Gastrocnemius medialis (tissue), 4 donors: ENCODE measurements around the gene ZMAT5. TPM values are rescaled to one million over a fixed set of nuclear protein-coding genes. Genes with fewer than 3 reads are reported as not detected.

Experiments
- ATAC-seq, 2 donors: fragments of 150-250 bp; one replicate each; pipeline ENCODE4 v1.9.1; 2016
- DNase-seq, 2 donors: peaks; one replicate each; pipeline ENCODE4 v3.0.0-alpha.2; 2019
- H3K27ac ChIP-seq, 4 donors: fragments of 200-600 bp; sonication (generic); 1 replicate in 1 of 4; 2 replicates in 3 of 4; pipeline ENCODE4 v1.5.1; 2016 to 2018; ENCODE audit warnings: mild to moderate bottlenecking in 2 of 4, moderate library complexity in 1 of 4
- H3K27me3 ChIP-seq, 3 donors: fragments of 200-600 bp; sonication (generic) in 2 of 3; 1 replicate in 1 of 3; 2 replicates in 2 of 3; pipeline versions ENCODE4 v1.5.1 to v1.6.0; 2016 to 2019; ENCODE audit warnings: mild to moderate bottlenecking in 1 of 3, moderate library complexity in 1 of 3
- H3K36me3 ChIP-seq, 2 donors: fragments of 200-600 bp; sonication (generic) in 1 of 2; one replicate each; pipeline ENCODE4 v1.5.1; 2017 to 2018
- H3K4me1 ChIP-seq, 2 donors: fragments of 200-600 bp; sonication (generic) in 1 of 2; one replicate each; pipeline ENCODE4 v1.5.1; 2016 to 2017; ENCODE audit warnings: mild to moderate bottlenecking in 2 of 2
- H3K4me3 ChIP-seq, 4 donors: fragments of 200-600 bp; sonication (generic) in 3 of 4; 1 replicate in 1 of 4; 2 replicates in 3 of 4; pipeline ENCODE4 v1.5.1; 2016 to 2019; ENCODE audit warnings: mild to moderate bottlenecking in 2 of 4
- H3K9me3 ChIP-seq, 3 donors: fragments of 200-600 bp; sonication (generic) in 2 of 3; 1 replicate in 1 of 3; 2 replicates in 2 of 3; pipeline ENCODE4 v1.5.1; 2016 to 2019
- CTCF ChIP-seq, 5 experiments: fragments of 450-650 bp in 3 of 5; fragments of 200-600 bp in 2 of 5; sonication (generic) in 2 of 5; IDR thresholded peaks in 4 of 5; conservative IDR thresholded peaks in 1 of 5; 1 replicate in 4 of 5; 2 replicates in 1 of 5; pipeline ENCODE4 v1.5.1; 2016 to 2019; ENCODE audit warnings: antibody characterized with exemption in 5 of 5, mild to moderate bottlenecking in 3 of 5, moderate library complexity in 3 of 5
- POLR2A ChIP-seq, 2 donors: fragments of 450-650 bp; IDR thresholded peaks; one replicate each; pipeline ENCODE4 v1.6.1; 2017; ENCODE audit warnings: antibody characterized with exemption in 2 of 2, mild to moderate bottlenecking in 2 of 2, moderate library complexity in 2 of 2
- in situ Hi-C, 4 donors: fragments of 200-750 bp; cut with MboI; loops; one replicate each; pipeline versions ENCODE4 v1.15.0 to v1.8.0; 2017; ENCODE audit warnings: low sequenced_read_pairs in 4 of 4
- intact Hi-C: fragments of 100-400 bp; cut with DNase I; formaldehyde crosslinking; loops from one replicate; pipeline ENCODE4 v1.15.1; 2023; ENCODE audit warnings: low total_unique reads
- total RNA-seq, 4 donors: library from RNA; depleted of rRNA; stranded (reverse); fragments of >200 nt; gene quantifications; one replicate each; pipeline versions ENCODE4 v1.1.0 to v1.2.3, GENCODE V29; 2016

Gene ZMAT5
- total RNA-seq, 4 donors from 2014 or later, result 23.8 to 38.6 (median 33.8) TPM

GRCh38 chr22:29722151-29722550 is 44.7 kb downstream of the ZMAT5 start:
- no peak for TF ChIP-seq POLR2A (IDR thresholded peaks at IDR 0.05)
- no peak for TF ChIP-seq CTCF (IDR thresholded peaks at IDR 0.05 in 4 of 5, conservative IDR thresholded peaks at IDR 0.05 in 1 of 5)
- Histone ChIP-seq H3K27ac (no peak overlapping the region), H3K9me3 (no peaks in the 10 kb centered on the region), H3K4me3 (no peak overlapping the region), H3K27me3 (peaks cover 24 to 26% (median 24%) of the 10 kb centered on the region in 3 donors), H3K4me1 (no peaks in the 10 kb centered on the region), H3K36me3 (no peaks in the 10 kb centered on the region)
- intact Hi-C loops, result no loop called here
- in situ Hi-C loops, result no loop called here
- no peak for DNase-seq
- no peak for ATAC-seq

- ATAC-seq (no peak), DNase-seq (no peak)
- Histone ChIP-seq H3K27ac (no peak overlapping the region), H3K9me3 (no peaks in the 10 kb centered on the region), H3K27me3 (peaks cover 24 to 26% (median 24%) of the 10 kb centered on the region in 3 donors), H3K36me3 (no peaks in the 10 kb centered on the region), H3K4me1 (no peaks in the 10 kb centered on the region), H3K4me3 (no peak overlapping the region)
- no peak for TF ChIP-seq CTCF (IDR thresholded peaks at IDR 0.05 in 4 of 5, conservative IDR thresholded peaks at IDR 0.05 in 1 of 5)
- in situ Hi-C loops, result no loop called here
- intact Hi-C loops, result no loop called here
These were observed 45.9 kb downstream of the ZMAT5 start for GRCh38 chr22:29720811-29721323.

GRCh38 chr22:29719899-29720645 is 46.7 kb downstream of the ZMAT5 start, which contains the start of gene CABP7:
CABP7 (plus strand) TSS chr22:29720003; CDS start chr22:29720425, 422 bp downstream.
- Histone ChIP-seq H3K4me3 (no peak within 1 kb of the TSS), H3K36me3 (no peaks in the 10 kb centered on the region), H3K27ac (no peak within 1 kb of the TSS), H3K4me1 (no peaks in the 10 kb centered on the region), H3K27me3 (peaks cover 24 to 26% (median 24%) of the 10 kb centered on the region in 3 donors), H3K9me3 (no peaks in the 10 kb centered on the region)
- TF ChIP-seq POLR2A (IDR thresholded peaks at IDR 0.05) (no peak), CTCF (IDR thresholded peaks at IDR 0.05 in 4 of 5, conservative IDR thresholded peaks at IDR 0.05 in 1 of 5) (no peak)
- in situ Hi-C loops (no loop called here), intact Hi-C loops (no loop called here)
- no peak for ATAC-seq
- DNase-seq, result no peak

- DNase-seq, result no peak
- Histone ChIP-seq H3K9me3 (no peaks in the 10 kb centered on the region), H3K36me3 (no peaks in the 10 kb centered on the region), H3K4me1 (no peaks in the 10 kb centered on the region), H3K27ac (no peak overlapping the region), H3K4me3 (no peak overlapping the region), H3K27me3 (peaks cover 24 to 26% (median 24%) of the 10 kb centered on the region in 3 donors)
- TF ChIP-seq POLR2A (IDR thresholded peaks at IDR 0.05) (no peak), CTCF (IDR thresholded peaks at IDR 0.05 in 4 of 5, conservative IDR thresholded peaks at IDR 0.05 in 1 of 5) (no peak)
- no peak for ATAC-seq
- in situ Hi-C loops (no loop called here), intact Hi-C loops (no loop called here)
These were observed 47.6 kb downstream of the ZMAT5 start for GRCh38 chr22:29718949-29719898.
